ENCODE measurements around the gene DHFR.
"Not testable (repeated sequence)": the region's sequence is repeated elsewhere in the genome, so short reads cannot be mapped to it uniquely, and the experiment has no call there.

The DHFR gene

GRCh38 chr5:80597500-80597899 lies 57.3 kb downstream of the DHFR start:
- DNase-seq (ENCODE audit: low read depth in 2 of 3, low spot score in 2 of 3): no peak

DNA sequence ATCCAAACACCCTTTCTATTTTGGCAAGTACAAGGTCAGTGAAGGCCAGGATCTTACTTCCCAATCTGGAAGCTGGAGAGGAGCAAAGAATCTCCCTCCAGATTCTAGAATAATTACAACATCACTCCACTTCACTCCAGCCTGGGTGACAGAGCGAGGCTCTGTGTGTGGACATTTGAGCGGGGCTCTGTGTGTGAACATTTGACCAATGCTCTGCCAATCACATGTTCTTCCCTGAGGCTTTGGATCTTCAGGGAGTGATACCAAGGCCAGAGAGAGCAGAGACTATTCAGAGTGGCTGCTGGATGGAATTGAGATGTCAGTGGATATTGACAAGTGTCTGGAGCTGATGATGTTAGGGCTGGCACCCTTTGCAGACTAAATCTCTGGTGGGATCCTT lies 60.0 kb downstream of the DHFR start:
- no peak for DNase-seq (ENCODE audit: low read depth in 2 of 3, low spot score in 2 of 3)

GRCh38 chr5:80592761-80593160 lies 62.0 kb downstream of the DHFR start:
- no peak for DNase-seq (ENCODE audit: low read depth in 2 of 3, low spot score in 2 of 3)

- no peak for DNase-seq (ENCODE audit: low read depth in 2 of 3, low spot score in 2 of 3)
Observed at GRCh38 chr5:80592105-80592504, 62.7 kb downstream of the DHFR start.

GRCh38 chr5:80591352-80591751 lies 63.4 kb downstream of the DHFR start:
- no peak for DNase-seq (ENCODE audit: low read depth in 2 of 3, low spot score in 2 of 3)

DNA sequence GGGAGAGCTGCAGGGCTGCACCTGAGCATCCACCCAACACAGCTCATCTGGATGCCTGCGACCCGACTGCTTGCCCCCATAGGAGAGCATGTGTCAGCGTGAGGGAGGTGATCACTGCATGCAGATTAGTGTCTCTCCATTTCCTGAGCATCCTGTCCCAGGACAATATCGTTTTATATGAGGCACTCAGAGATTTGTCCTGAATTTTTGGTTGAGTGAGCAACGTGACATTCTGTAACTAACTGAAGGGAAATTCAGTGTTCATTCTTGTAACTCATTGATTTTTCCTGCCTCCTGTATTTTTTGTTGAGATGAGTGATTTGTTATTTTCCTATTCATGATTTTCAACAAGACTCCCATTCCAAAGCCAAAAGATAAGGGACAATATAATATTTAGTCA lies 64.0 kb downstream of the DHFR start:
- DNase-seq (ENCODE audit: low read depth in 2 of 3, low spot score in 2 of 3): no peak

DNA sequence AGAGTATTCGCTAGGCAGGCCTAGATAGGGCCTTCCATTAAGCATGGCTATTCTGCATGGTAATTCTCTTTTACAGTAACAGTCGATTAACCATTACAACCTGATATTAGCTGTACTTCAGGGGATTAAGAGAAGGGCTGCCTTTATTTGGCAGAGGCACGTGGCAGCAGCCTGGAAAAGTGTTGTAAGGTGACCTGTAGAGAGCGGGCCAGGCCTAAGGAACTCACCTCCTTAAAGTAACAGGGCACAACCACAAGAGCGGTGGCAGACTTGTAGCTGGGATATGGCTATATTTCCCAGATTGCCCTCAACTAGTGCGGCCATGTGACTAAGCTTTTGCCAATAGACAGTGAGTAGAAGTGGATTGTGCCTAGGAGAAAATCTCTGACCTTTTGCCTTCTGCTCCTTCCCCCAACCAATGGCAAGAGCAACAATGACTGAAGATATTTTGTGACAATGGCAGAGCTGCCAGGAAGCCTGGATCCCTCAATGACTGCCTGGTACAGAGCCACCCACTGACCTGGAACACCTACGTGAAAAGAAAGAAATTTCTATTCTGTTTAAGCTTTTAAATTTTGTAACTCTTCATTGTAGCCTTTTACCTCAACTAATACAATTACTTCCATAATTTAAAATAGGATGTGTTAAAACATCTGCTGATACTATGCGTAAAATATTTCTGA lies 65.8 kb downstream of the DHFR start:
- DNase-seq (ENCODE audit: low read depth in 2 of 3, low spot score in 2 of 3): no peak

GRCh38 chr5:80584770-80585169 lies 70.0 kb downstream of the DHFR start:
- DNase-seq (ENCODE audit: low read depth in 2 of 3, low spot score in 2 of 3): no peak

DNA sequence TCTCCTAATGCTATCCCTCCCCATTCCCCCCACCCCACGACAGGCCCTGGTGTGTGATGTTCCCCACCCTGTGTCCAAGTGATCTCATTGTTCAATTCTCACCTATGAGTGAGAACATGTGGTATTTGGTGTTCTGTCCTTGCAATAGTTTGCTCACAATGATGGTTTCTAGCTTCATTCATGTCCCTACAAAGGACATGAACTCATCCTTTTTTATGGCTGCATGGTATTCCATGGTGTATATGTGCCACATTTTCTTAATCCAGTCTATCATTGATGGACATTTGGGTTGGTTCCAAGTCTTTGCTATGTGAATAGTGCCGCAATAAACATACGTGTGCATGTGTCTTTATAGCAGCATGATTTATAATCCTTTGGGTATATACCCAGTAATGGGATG lies 74.5 kb downstream of the DHFR start:
- DNase-seq (ENCODE audit: low read depth in 2 of 3, low spot score in 2 of 3): not testable (repeated sequence)

- DNase-seq (ENCODE audit: low read depth in 2 of 3, low spot score in 2 of 3): no peak
Observed at GRCh38 chr5:80579050-80579449, 75.7 kb downstream of the DHFR start.

DNA sequence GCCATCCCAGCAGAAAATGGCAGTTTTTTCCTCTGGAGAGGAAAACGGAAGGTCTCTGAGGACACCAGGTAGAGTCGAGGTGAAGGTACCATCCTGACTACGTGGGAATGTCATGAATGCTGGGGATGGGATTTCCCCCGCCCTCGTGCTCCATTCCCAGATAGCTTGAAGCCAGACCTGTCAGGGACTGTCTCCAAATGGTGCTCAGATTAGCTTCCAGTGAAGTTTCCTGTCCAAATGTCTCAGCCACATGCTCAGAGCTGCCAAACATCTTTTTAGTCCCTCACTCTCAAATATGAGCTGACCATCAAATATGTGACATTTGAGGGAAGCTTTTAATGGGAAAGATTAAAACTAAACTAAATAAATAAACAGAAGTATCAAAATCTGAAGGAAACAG lies 77.1 kb downstream of the DHFR start:
- DNase-seq (ENCODE audit: low read depth in 2 of 3, low spot score in 2 of 3): no peak

- no peak for DNase-seq (ENCODE audit: low read depth in 2 of 3, low spot score in 2 of 3)
Observed at GRCh38 chr5:80576383-80576782, 78.4 kb downstream of the DHFR start.
